ENCODE results near the gene RRBP1. TPM values are rescaled to one million over a fixed set of nuclear protein-coding genes. Genes with fewer than 3 reads are reported as not detected.
A peak's percentile ranks its signal among the peaks of the same experiment; 100 is the strongest.

RRBP1 gene
- total and polyA plus RNA-seq, 2 of the 4 experiments (the other 2 are of a cell fraction) = 90.2 to 136 TPM

DNA sequence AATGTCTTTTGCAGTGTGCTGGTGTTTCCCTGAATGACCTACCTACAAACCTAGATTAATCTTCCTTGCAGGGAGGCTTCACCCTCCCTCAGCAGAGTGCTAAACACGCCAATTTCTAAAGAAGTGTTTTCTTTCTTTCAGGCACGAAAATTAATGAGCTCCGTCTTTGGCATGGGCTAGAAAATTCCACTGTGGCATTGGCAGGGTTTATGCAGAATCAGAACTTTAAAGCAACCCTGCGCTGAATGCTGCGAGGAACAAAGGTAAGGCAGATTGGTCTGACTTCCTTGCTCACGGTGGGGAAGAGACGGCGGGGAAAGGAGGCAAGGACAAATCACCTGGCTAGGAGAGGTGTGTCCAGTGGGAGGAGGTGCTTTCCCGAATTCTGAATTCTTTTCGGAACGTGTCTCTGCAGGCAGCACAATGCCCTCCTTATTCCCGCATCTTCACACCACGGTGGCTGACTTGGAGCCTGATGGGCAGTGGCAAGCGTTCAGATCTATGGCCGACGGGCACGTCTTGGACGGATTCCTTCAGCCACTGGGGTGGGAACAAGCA lies 11.5 kb upstream of the RRBP1 start:
- H3K14ac ChIP-seq (replicated peaks; ENCODE audit: low read depth, low read length) = no peak overlapping the region
- intact Hi-C loops (cut with micrococcal nuclease) (no loop called here), in situ Hi-C loops (cut with MboI; ENCODE audit: low sequenced_read_pairs) (no loop called here), dilution Hi-C loops (cut with HindIII; ENCODE audit: low sequenced_read_pairs, unreplicated experiment) (no loop called here)
- H4K5ac ChIP-seq (ENCODE audit: low read depth, low read length) = no peak overlapping the region
- H3K4ac ChIP-seq (ENCODE audit: low read depth, low read length) = no peak overlapping the region
- H3K9me1 ChIP-seq (ENCODE audit: insufficient read depth, low read length) = no peaks in the 10 kb centered on the region
- no peak overlapping the region for H3K27ac ChIP-seq (ENCODE audit: insufficient read depth, low read length)
- no peak overlapping the region for H3K23ac ChIP-seq (ENCODE audit: low read depth, low read length)
- H4K91ac ChIP-seq (ENCODE audit: insufficient read depth, low read depth, low read length) = no peak overlapping the region
- peaks cover 2% of the 10 kb centered on the region; the same call in 1 of the 2 replicates for H3K4me1 ChIP-seq (ENCODE audit: control insufficient read depth, insufficient read depth, low read length)
- no peak overlapping the region for H2BK15ac ChIP-seq (ENCODE audit: low read depth, low read length)
- ChIA-PET CTCF (no interaction called here), POLR2A (ENCODE audit: unreplicated experiment) (no interaction called here)
- H3K36me3 ChIP-seq (ENCODE audit: control insufficient read depth, insufficient read depth, low read length) = no peaks in the 10 kb centered on the region
- no peak overlapping the region for H2BK20ac ChIP-seq (ENCODE audit: low read depth, low read length)
- H3K4me2 ChIP-seq (ENCODE audit: low read depth, low read length) = no peak overlapping the region
- no peak overlapping the region; the same call in 1 of the 2 replicates for H2AK5ac ChIP-seq (ENCODE audit: low read depth, low read length)
- H3K4me3 ChIP-seq (ENCODE audit: insufficient read depth, low read depth, low read length) = no peak overlapping the region
- no peaks in the 10 kb centered on the region for H3K79me1 ChIP-seq (ENCODE audit: low read depth in 1 of 2, low read length in 2 of 2)
- no TSS peak for BruUV-seq (replicated peaks)
- no peak overlapping the region for H2AFZ ChIP-seq (replicated peaks; ENCODE audit: low read length, poor library complexity)
- H4K20me1 ChIP-seq (ENCODE audit: insufficient read depth, low read length) = no peaks in the 10 kb centered on the region
- no peak overlapping the region for H2BK5ac ChIP-seq (ENCODE audit: low read depth, low read length, poor library complexity, severe bottlenecking)
- ATAC-seq (ENCODE audit: low read depth) = no peak
- no peak overlapping the region for H3K9ac ChIP-seq (ENCODE audit: low read depth, low read length)
- TF ChIP-seq MXI1 (IDR thresholded peaks at IDR 0.05; ENCODE audit: borderline replicate concordance, low read depth, low read length) (no peak), CHD1 (IDR thresholded peaks at IDR 0.05; ENCODE audit: low read depth, low read length) (no peak), NFE2L2 (IDR thresholded peaks at IDR 0.05; ENCODE audit: low read depth, low read length) (no peak), RFX5 (IDR thresholded peaks at IDR 0.05; ENCODE audit: low read depth, low read length) (no peak), MAFK (IDR thresholded peaks at IDR 0.05; ENCODE audit: low read depth, low read length) (no peak), BHLHE40 (IDR thresholded peaks at IDR 0.05; ENCODE audit: low read depth, low read length) (no peak), RAD21 (IDR thresholded peaks at IDR 0.05; ENCODE audit: low read length) (no peak), SMC3 (IDR thresholded peaks at IDR 0.05; ENCODE audit: low read depth, low read length) (no peak), ELK1 (IDR thresholded peaks at IDR 0.05; ENCODE audit: borderline replicate concordance, low read depth, low read length) (no peak)
- 67% methylated on average over 12 of the region's 18 CpGs; no CpG with 5 or more reads in 1 of the 2 experiments for WGBS, 2 experiments (ENCODE audit: extremely low coverage in 2 of 2, insufficient read length in 1 of 2)
- H4K8ac ChIP-seq (ENCODE audit: low read depth in 2 of 2, low read length in 2 of 2) = no peak overlapping the region
- H2BK120ac ChIP-seq (ENCODE audit: low read depth, low read length) = no peak overlapping the region
- H3K27me3 ChIP-seq (ENCODE audit: control insufficient read depth, insufficient read depth, low read length) = peaks cover 3% of the 10 kb centered on the region; the same call in 1 of the 2 replicates
- DNase-seq = no peak
- H3K56ac ChIP-seq (ENCODE audit: extremely low read depth, insufficient read depth, low read length) = no peak overlapping the region
- H3K18ac ChIP-seq (ENCODE audit: low read depth, low read length) = no peak overlapping the region
- H3K9me3 ChIP-seq (ENCODE audit: control insufficient read depth, insufficient read depth, low read length) = peaks cover 2% of the 10 kb centered on the region; the same call in 1 of the 2 replicates
- peak overlapping the region; percentile 45 for H2AK9ac ChIP-seq (replicated peaks; ENCODE audit: low read depth, low read length, poor library complexity)
